HG03432 (cell line): ENCODE results near the gene PRR3.
"Not testable (repeated sequence)": the region's sequence is repeated elsewhere in the genome, so short reads cannot be mapped to it uniquely, and the experiment has no call there.

Experiments used
- ATAC-seq: cut with Tn5 transposase; IDR thresholded peaks from one replicate; pipeline ENCODE4 v1.9.1; 2021; ENCODE audit warnings: mild to moderate bottlenecking, moderate library complexity; ENCODE audit not compliant: unreplicated experiment

Gene PRR3

DNA sequence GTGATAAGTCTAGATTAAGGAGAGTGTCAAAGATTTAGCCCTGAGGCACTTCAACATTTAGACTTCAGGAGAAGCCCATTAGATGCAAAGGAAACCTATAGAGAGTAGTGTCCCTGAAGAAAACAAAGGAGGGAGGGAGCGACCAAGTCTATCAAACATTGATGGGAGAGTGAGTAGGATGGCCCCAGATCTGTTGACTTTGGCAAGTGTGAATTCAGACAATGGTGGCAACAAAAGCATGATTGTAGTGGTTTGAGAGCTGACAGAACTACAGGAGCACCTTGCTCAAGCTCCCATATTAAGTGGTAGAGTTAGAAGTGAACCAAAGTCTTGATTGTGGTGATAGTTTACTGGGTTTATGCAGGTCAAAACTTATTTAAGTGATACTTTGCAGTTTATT, 13.2 kb downstream of the PRR3 start:
- ATAC-seq, result no peak

DNA sequence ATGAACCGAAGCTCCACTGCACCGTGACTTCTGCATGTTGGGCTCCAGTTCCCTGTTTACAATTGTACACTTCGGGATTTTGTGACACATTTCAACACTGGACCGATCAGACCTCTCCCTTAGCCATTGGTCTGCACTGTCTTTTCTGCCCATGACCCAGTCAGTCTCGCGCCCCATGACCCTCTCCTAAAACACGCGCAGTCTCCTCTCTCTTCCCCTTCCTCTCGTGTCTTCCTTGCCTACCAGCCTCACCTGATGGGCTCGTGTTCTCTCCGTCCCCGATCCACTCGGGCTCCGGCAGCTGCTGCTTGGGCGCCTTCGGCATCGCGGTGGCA, 13.6 kb downstream of the PRR3 start:
- peak; percentile 27 for ATAC-seq

- ATAC-seq, result peak; percentile 92
Observed at GRCh38 chr6:30571075-30571761, 14.1 kb downstream of the PRR3 start, which contains the start of gene ABCF1. ABCF1 (plus strand) TSS chr6:30571442; CDS start chr6:30571488, 46 bp downstream.

- no peak for ATAC-seq
Observed at GRCh38 chr6:30571762-30572082, 14.6 kb downstream of the PRR3 start.

- no peak for ATAC-seq
Observed at GRCh38 chr6:30572148-30572547, 15.1 kb downstream of the PRR3 start.

GRCh38 chr6:30573113-30573512, 16.0 kb downstream of the PRR3 start:
- ATAC-seq, result no peak

DNA sequence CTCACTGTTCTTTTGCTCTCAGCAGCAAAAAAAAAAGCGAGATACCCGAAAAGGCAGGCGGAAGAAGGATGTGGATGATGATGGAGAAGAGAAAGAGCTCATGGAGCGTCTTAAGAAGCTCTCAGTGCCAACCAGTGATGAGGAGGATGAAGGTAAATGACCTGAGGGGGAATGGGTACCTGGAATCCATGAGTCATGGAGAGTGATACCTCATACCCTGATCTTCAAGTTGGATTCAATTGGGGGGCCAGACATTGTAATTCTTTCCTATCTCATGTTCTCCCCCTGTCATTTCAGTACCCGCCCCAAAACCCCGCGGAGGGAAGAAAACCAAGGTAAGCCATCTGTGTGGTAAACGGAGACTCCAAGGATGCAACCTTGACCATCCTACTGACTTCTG, 21.0 kb downstream of the PRR3 start:
- ATAC-seq, result no peak

DNA sequence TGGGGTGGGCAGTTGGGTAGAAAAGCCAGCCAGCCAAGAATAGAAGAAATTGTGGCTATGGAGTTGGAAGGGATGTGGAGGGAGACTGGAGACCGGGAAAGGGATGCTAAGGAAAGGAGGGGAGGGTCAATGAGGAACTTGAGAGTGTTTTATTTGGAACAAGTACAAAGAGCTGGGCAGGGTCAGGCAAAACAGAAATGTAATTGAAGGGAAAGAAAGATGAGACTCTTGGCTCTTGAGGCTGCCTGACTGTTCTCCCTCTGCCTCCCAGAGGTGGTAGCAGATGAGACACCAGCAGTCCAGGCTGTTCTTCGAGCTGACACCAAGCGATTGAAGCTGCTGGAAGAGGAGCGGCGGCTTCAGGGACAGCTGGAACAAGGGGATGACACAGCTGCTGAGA, 26.8 kb downstream of the PRR3 start:
- ATAC-seq, result no peak

DNA sequence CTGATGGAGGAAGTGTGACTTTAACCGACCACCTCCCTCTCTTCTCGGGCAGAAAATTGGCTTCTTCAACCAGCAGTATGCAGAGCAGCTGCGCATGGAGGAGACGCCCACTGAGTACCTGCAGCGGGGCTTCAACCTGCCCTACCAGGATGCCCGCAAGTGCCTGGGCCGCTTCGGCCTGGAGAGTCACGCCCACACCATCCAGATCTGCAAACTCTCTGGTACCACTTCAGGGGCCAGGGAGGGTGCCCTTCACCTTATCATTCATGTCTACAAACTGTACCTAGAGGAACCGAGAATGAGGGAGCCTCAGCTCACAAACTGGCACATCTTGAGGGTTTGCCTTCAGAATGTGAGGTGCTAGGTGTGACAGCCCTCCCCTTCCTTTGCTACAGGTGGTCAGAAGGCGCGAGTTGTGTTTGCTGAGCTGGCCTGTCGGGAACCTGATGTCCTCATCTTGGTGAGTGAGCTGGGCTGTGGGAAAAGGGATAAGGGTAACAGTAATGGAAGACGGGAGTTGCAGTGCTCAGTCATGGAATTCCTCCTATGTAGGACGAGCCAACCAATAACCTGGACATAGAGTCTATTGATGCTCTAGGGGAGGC, 32.8 kb downstream of the PRR3 start:
- ATAC-seq, result no peak

DNA sequence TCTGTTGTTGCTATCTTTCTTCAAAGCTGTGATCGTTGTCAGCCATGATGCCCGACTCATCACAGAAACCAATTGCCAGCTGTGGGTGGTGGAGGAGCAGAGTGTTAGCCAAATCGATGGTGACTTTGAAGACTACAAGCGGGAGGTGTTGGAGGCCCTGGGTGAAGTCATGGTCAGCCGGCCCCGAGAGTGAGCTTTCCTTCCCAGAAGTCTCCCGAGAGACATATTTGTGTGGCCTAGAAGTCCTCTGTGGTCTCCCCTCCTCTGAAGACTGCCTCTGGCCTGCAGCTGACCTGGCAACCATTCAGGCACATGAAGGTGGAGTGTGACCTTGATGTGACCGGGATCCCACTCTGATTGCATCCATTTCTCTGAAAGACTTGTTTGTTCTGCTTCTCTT, 33.4 kb downstream of the PRR3 start:
- ATAC-seq, result no peak

DNA sequence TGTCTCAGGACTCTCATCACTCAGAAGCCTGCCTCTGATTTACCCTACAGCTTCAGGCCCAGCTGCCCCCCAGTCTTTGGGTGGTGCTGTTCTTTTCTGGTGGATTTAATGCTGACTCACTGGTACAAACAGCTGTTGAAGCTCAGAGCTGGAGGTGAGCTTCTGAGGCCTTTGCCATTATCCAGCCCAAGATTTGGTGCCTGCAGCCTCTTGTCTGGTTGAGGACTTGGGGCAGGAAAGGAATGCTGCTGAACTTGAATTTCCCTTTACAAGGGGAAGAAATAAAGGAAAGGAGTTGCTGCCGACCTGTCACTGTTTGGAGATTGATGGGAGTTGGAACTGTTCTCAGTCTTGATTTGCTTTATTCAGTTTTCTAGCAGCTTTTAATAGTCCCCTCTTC, 33.9 kb downstream of the PRR3 start:
- no peak for ATAC-seq

DNA sequence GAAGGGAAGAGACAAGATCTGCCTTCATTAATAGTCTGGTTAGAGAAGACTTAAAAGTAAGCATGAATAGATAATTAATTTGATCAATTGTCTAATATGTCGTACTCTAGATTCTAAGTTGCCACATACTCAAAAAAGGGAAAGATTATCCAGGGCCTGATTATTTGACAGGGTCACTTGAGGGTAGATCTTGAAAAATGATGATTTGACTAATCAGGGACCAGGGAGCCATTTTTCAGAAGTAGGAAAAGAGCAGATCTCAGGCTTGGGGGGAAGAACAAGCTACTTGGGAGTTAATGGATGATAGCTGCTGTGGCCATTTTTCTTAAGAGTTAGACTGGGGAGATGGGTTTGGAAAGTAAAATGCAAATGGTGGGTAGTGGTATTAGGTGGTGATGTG, 35.2 kb downstream of the PRR3 start:
- ATAC-seq, result no peak

- not testable (repeated sequence) for ATAC-seq
Observed at GRCh38 chr6:30597315-30598144, 40.4 kb downstream of the PRR3 start.

DNA sequence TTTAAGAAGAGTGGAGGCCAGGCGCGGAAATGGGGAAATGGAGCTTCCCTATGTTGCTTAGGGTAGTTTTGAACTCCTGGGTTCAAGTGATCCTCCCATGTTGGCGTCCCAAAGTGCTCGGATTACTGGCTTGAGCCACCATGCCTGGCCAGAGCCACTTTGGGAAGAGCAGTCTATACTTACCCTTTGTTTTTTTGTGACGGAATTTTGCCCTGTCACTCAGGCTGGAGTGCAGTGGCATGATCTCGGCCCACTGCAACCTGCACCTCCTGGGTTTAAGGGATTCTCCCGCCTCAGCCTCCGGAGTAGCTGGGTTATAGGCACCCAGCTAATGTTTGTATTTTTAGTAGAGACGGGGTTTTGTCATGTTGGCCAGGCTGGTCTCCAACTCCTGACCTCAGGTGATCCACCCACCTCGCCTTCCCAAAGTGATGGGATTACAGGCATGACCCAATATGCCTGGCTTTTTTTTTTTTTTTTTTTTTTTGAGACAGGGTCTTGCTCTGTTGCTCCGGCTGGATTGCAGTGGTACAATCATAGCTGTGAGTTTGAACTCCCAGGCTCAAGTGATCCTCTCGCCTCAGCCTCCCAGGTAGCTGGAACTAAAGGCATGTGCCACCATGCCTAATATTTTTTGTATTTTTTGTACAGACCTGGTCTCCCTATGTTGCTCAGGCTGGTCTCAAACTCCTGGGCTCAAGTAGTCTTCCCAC, 42.0 kb downstream of the PRR3 start:
- ATAC-seq, result no peak

DNA sequence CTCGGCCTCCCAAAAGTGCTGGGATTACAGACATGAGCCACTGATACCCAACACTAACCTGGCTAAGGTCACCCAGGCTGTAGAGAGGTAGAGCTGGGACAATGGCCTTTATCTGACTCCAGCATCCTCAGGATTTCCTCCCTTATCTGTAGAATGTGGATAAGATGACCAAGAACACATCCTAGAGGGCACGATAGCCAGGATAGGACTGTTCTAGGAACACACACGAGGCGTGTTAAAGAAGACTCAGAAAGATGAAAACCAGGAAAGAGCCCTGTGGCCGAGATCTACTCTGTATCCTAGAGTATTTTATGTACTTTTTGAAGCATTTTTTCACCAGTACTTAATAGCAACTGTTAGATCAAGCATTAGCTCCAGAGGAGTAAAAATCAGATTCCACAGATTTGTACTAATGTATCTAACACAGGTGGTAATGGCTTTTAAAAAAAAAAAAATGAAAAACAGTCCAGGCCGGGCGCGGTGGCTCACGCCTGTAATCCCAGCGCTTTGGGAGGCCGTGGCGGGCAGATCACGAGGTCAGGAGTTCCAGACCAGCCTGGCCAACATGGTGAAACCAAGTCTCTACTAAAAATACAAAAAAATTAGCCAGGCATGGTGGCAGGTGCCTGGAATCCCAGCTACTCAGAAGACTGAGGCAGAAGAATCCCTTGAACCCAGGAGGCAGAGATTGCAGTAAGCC, 42.7 kb downstream of the PRR3 start:
- ATAC-seq, result no peak

DNA sequence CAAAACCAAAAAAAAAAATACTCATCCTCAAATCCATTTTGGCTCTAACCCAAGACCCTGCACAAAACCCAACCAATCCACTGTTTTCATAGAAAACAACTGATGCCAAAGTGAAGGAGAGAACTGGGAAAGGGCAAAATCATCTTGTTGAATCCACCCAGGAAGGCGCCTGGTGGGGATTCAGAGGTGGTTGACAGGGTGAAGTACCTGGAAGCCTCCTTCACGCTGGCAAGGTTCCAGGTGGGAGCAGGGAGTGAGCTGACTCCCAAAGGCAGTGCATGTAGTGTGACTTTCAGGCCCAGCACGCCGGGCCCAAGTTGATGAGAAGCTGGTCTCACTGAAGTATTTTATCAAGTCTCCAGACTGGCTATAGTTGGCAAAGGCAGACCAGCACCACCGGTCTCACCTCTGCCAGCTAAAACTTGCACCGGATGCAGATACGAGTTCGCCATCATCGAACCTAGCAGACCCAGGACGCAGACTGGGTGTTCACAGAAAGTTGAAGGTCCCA, 43.4 kb downstream of the PRR3 start:
- no peak for ATAC-seq

DNA sequence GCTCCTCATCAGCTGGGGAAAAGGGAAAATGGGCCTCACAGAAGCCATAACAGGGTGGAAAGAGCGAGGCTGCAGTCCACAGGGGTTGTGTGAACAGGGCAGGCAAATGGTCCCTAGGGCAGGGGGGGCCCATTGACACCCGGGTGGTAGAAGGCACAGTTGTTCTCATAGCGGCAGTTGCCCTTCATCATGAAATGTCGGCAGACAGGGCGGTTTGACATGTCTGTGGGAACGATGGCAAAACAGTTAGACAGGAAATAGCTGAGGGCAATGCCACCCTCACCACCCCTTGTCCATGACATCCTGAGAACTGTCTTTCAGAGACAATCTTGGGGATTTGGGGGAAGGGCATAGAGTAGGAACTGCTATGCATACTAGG, 44.3 kb downstream of the PRR3 start:
- ATAC-seq, result no peak

DNA sequence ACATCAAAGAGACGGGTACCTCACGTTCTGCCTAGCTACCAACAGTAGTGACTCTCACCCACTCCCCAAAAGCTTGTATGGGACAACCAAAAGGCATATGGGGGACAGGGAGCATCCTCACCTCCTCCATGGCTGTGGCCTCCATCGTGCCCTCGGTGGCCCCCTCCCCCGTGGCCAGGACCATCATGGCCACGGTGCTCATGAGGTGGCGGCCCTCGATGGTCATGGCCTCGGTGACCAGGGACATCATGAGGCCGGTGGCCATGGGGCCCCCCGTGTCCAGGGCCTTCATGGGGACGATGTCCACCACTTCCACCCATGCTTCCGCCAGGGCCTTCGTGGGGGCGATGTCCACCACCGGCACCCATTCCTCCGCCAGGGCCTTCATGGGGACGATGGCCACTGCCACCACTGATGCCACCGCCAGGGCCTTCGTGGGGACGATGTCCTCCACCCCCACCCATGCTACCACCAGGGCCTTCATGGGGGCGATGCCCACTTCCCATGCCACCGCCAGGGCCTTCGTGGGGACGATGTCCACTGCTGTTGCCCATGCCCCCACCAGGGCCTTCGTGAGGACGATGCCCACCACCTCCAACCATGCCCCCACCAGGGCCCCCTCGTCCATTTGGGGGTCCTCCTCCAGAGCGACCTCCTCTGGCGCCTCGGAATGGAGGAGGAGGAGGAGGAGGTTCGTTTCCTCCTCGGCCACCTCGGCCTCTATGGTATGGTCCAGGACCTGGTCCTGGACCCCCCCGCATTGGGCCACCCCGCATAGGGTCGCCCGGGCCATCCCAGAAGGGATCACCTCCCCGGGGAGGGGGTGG, 44.9 kb downstream of the PRR3 start:
- no peak for ATAC-seq

DNA sequence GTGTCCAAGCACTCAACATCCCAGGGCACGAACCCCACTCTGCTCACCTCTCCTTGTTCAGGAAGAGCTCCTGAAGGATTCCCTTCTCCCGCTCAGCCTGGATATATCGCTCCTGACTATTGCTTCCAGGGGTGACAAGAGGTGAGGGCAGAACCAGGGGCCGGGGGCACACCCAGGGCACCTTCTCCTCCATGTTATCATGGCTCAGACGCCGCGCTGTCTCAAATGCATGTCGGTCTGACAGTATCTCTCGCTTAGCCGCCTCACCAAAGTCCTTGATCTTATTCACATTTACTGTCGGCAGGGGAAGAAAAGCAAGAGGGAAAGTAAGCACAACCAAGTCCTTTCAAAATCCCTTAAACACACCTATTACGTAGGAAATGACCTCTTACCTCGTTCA, 46.9 kb downstream of the PRR3 start:
- ATAC-seq, result no peak

DNA sequence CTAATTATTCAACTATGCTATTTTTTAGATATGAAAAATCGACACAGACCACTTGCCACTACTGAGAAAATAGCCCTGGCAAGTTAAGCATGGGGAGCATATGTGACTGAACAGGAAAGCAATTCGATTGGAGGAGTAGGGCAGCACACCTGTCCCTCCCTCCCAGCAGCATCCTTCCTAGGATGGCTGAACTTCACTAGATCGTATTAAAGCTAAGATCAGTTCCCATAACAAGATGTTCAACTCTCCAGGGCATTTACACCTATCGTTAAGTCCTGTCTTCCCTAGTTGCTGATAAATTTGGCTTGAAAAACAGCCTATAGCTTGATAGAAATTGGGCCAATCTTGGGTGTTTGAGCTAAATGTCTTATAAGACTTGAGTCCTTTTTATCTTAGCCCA, 53.0 kb downstream of the PRR3 start:
- ATAC-seq, result no peak
